Measurements from ENCODE around the gene FLVCR2. TPM values are rescaled to one million over a fixed set of nuclear protein-coding genes. Genes with fewer than 3 reads are reported as not detected.

FLVCR2 gene
- total RNA-seq, 4 donors from 2014 or later: 5.1 to 65.5 (median 14.5) TPM

DNA sequence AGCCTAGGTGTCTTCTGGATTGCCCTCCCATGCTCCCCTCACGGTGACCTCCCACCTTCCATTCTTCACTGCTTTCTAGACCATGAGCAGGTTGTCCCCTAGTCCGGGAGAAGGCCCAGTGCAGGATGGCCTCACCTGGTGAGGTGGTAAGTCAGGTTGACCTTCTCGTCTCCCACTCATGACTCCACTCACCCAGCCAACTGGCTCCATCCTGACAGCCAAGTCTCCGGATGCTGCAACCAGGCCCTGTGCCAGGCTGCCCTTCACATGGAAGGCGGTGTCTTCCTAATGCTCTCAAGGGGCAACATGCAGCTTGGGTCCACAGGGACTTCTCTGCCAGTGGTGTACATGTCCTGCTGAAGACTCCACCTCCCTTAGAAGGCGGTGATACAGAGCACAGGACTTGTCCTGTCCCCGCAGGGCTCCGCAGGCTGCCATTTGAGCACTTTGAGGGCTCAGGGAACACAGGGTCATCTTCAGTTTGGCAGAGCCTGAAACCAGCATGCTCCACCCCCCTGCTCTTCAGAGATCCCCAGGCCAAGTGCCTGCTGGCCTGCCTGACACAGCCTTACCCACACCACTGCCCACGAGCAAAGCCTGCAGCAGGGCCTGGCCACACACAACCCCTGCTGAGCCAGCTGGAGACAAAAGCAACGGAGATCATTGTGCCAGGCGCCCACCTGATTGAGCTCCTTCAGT, 30.7 kb upstream of the FLVCR2 start:
- no peaks in the 10 kb centered on the region for H3K36me3 ChIP-seq
- peak overlapping the region; percentile 18 to 81 (median 71) for H3K27ac ChIP-seq
- TF ChIP-seq CTCF (IDR thresholded peaks at IDR 0.05 in 4 of 5, conservative IDR thresholded peaks at IDR 0.05 in 1 of 5): no peak
- TF ChIP-seq POLR2A (IDR thresholded peaks at IDR 0.05): no peak
- in situ Hi-C loops (cut with MboI; ENCODE audit: low sequenced_read_pairs in 4 of 4): no loop called here
- intact Hi-C loops (cut with DNase I; ENCODE audit: low total_unique reads): no loop called here
- DNase-seq (peak; percentile 49 to 81), ATAC-seq (peak; percentile 74 to 83)
- peaks cover 0 to 15% of the 10 kb centered on the region in 2 donors for H3K4me1 ChIP-seq
- H3K27me3 ChIP-seq: no peaks in the 10 kb centered on the region
- H3K4me3 ChIP-seq: no peak overlapping the region
- H3K9me3 ChIP-seq: no peaks in the 10 kb centered on the region

- intact Hi-C loops (cut with DNase I; ENCODE audit: low total_unique reads): no loop called here
- no peak for TF ChIP-seq POLR2A (IDR thresholded peaks at IDR 0.05)
- TF ChIP-seq CTCF (IDR thresholded peaks at IDR 0.05 in 4 of 5, conservative IDR thresholded peaks at IDR 0.05 in 1 of 5): no peak
- Histone ChIP-seq H3K27me3 (no peaks in the 10 kb centered on the region), H3K4me1 (peaks cover 0 to 15% of the 10 kb centered on the region in 2 donors), H3K4me3 (no peak overlapping the region), H3K27ac (peak overlapping the region in 3 of 4 donors; percentile 66 to 81 (median 76)), H3K9me3 (no peaks in the 10 kb centered on the region), H3K36me3 (no peaks in the 10 kb centered on the region)
- in situ Hi-C loops (cut with MboI; ENCODE audit: low sequenced_read_pairs in 4 of 4): no loop called here
- DNase-seq: no peak
- ATAC-seq: peak in 1 of 2 donors; percentile 24
These were observed 29.9 kb upstream of the FLVCR2 start for GRCh38 chr14:75548544-75548943.

DNA sequence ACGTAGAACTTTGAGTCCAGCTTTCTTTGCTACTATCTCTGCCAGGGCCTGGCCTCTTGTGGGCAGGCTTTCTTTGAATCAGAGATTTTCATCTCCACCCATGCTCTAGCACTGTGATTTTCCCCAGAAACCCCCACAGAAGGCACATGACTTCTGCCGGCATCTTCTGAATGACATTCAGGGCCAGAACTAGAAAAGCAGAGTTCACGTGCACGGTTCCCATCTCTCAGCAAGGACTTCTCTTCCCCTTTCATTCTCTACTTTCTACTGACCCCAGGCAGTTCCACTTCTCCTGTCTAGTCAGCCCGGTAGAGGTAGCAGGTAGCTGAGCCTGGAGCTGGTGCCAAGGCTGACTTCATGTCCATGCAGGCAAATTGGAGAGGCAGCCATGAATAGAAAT, 29.3 kb upstream of the FLVCR2 start:
- intact Hi-C loops (cut with DNase I; ENCODE audit: low total_unique reads): no loop called here
- H3K27me3 ChIP-seq: no peaks in the 10 kb centered on the region
- ATAC-seq (no peak), DNase-seq (no peak)
- in situ Hi-C loops (cut with MboI; ENCODE audit: low sequenced_read_pairs in 4 of 4): no loop called here
- peak overlapping the region in 1 of 4 donors; percentile 81 for H3K27ac ChIP-seq
- peaks cover 0 to 15% of the 10 kb centered on the region in 2 donors for H3K4me1 ChIP-seq
- H3K9me3 ChIP-seq: no peaks in the 10 kb centered on the region
- no peak for TF ChIP-seq POLR2A (IDR thresholded peaks at IDR 0.05)
- TF ChIP-seq CTCF (IDR thresholded peaks at IDR 0.05 in 4 of 5, conservative IDR thresholded peaks at IDR 0.05 in 1 of 5): no peak
- no peaks in the 10 kb centered on the region for H3K36me3 ChIP-seq
- H3K4me3 ChIP-seq: no peak overlapping the region

DNA sequence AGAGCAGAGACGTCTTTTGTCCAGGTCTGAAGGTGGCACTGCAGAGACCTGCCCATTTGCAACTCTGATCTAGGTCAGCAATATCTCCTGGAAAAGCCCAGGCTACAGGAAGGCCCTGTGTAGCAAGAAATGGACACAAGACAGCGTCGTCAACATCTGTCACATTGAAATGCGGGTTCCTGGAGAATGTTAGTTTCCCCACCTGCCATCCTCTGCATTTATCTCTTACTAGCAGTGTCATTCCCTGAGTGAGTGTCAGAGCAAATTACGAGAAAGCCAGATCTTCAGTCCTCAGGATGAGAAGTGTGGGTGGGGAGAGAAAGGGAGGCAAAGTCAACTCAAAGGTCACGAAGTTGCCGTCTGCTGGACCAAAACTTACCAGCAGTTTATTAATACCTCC, 27.4 kb upstream of the FLVCR2 start:
- no peaks in the 10 kb centered on the region for H3K9me3 ChIP-seq
- in situ Hi-C loops (cut with MboI; ENCODE audit: low sequenced_read_pairs in 4 of 4): no loop called here
- ATAC-seq (no peak), DNase-seq (no peak)
- no peak overlapping the region for H3K4me3 ChIP-seq
- TF ChIP-seq CTCF (IDR thresholded peaks at IDR 0.05 in 4 of 5, conservative IDR thresholded peaks at IDR 0.05 in 1 of 5): no peak
- TF ChIP-seq POLR2A (IDR thresholded peaks at IDR 0.05): no peak
- H3K4me1 ChIP-seq: peaks cover 0 to 15% of the 10 kb centered on the region in 2 donors
- H3K36me3 ChIP-seq: no peaks in the 10 kb centered on the region
- intact Hi-C loops (cut with DNase I; ENCODE audit: low total_unique reads): no loop called here
- H3K27ac ChIP-seq: no peak overlapping the region
- H3K27me3 ChIP-seq: no peaks in the 10 kb centered on the region

Data from gastrocnemius medialis (tissue), 4 donors.